H4 (cell line): ENCODE measurements around the gene COL13A1. TPM values are rescaled to one million over a fixed set of nuclear protein-coding genes. Genes with fewer than 3 reads are reported as not detected.

Experiments
- DNase-seq: peaks from one replicate; pipeline ENCODE4 v3.0.0-alpha.2; 2015; ENCODE audit warnings: low spot score
- total RNA-seq: library from RNA; depleted of rRNA; stranded (reverse); fragments of >200 nt; shearing (Covaris generic); gene quantifications from 2 replicates; pipeline ENCODE4 v1.2.3, GENCODE V29; 2014

The COL13A1 gene
- total RNA-seq, 1 experiment from 2014 or later: 0.50 TPM

GRCh38 chr10:69866688-69867461, 65.2 kb downstream of the COL13A1 start:
- DNase-seq: peak; percentile 74

- no peak for DNase-seq
Measured at GRCh38 chr10:69867699-69868558, 66.2 kb downstream of the COL13A1 start.

- DNase-seq: no peak
Measured at GRCh38 chr10:69868821-69869220, 67.1 kb downstream of the COL13A1 start.

- DNase-seq: peak; percentile 61
Measured at GRCh38 chr10:69869291-69869961, 67.7 kb downstream of the COL13A1 start.

GRCh38 chr10:69870591-69870990, 68.9 kb downstream of the COL13A1 start:
- no peak for DNase-seq

GRCh38 chr10:69871074-69871473, 69.4 kb downstream of the COL13A1 start:
- DNase-seq: no peak

- no peak for DNase-seq
Measured at GRCh38 chr10:69872323-69872722, 70.6 kb downstream of the COL13A1 start.

GRCh38 chr10:69873135-69873639, 71.5 kb downstream of the COL13A1 start:
- DNase-seq: no peak

- no peak for DNase-seq
Measured at GRCh38 chr10:69874449-69874848, 72.7 kb downstream of the COL13A1 start.

GRCh38 chr10:69875856-69876255, 74.2 kb downstream of the COL13A1 start:
- no peak for DNase-seq

GRCh38 chr10:69876286-69876685, 74.6 kb downstream of the COL13A1 start:
- DNase-seq: no peak

- DNase-seq: no peak
Measured at GRCh38 chr10:69876931-69877330, 75.2 kb downstream of the COL13A1 start.

GRCh38 chr10:69878038-69878437, 76.3 kb downstream of the COL13A1 start:
- no peak for DNase-seq

- DNase-seq: no peak
Measured at GRCh38 chr10:69878951-69879350, 77.2 kb downstream of the COL13A1 start.

- no peak for DNase-seq
Measured at GRCh38 chr10:69879634-69880257, 78.0 kb downstream of the COL13A1 start.

- DNase-seq: no peak
Measured at GRCh38 chr10:69880301-69881081, 78.8 kb downstream of the COL13A1 start.

GRCh38 chr10:69881202-69881601, 79.5 kb downstream of the COL13A1 start:
- no peak for DNase-seq

- no peak for DNase-seq
Measured at GRCh38 chr10:69883310-69884023, 81.8 kb downstream of the COL13A1 start.

GRCh38 chr10:69884024-69884367, 82.3 kb downstream of the COL13A1 start:
- DNase-seq: no peak

- DNase-seq: no peak
Measured at GRCh38 chr10:69884686-69885085, 83.0 kb downstream of the COL13A1 start.
